Heart right ventricle (tissue), 16 donors: ENCODE measurements around the gene AGPAT4. TPM values are rescaled to one million over a fixed set of nuclear protein-coding genes. Genes with fewer than 3 reads are reported as not detected.

Source experiments
- ATAC-seq, 8 donors: fragments of 200-7000 bp; cut with Tn5 transposase; one replicate each; pipeline ENCODE4 v1.9.1; 2020; ENCODE audit warnings: mild to moderate bottlenecking in 8 of 8, moderate library complexity in 8 of 8, moderate number of reproducible peaks in 1 of 8
- DNase-seq, 2 donors: peaks; one replicate each; pipeline ENCODE4 v3.0.0-alpha.2; 2020
- H3K27ac ChIP-seq, 10 donors: fragments of 200-600 bp; sonication (generic) in 2 of 10; one replicate each; pipeline versions ENCODE4 v1.5.0 to v1.8.0; 2020 to 2022; ENCODE audit warnings: mild to moderate bottlenecking in 3 of 10
- H3K27me3 ChIP-seq, 7 donors: fragments of 200-600 bp; one replicate each; pipeline ENCODE4 v1.8.0; 2021 to 2022; ENCODE audit warnings: mild to moderate bottlenecking in 2 of 7
- H3K36me3 ChIP-seq, 9 donors: fragments of 200-600 bp; sonication (generic) in 1 of 9; one replicate each; pipeline versions ENCODE4 v1.5.0 to v1.8.0; 2020 to 2022; ENCODE audit warnings: mild to moderate bottlenecking in 2 of 9
- H3K4me1 ChIP-seq, 9 donors: fragments of 200-600 bp; sonication (generic) in 1 of 9; one replicate each; pipeline versions ENCODE4 v1.5.0 to v1.8.0; 2020 to 2022; ENCODE audit warnings: mild to moderate bottlenecking in 4 of 9
- H3K4me3 ChIP-seq, 10 donors: fragments of 200-600 bp; sonication (generic) in 2 of 10; one replicate each; pipeline versions ENCODE4 v1.5.0 to v1.8.0; 2020 to 2022; ENCODE audit warnings: mild to moderate bottlenecking in 7 of 10, moderate library complexity in 2 of 10
- H3K9me3 ChIP-seq, 11 donors: fragments of 200-600 bp in 10 of 11; sonication (generic) in 2 of 11; one replicate each; pipeline versions ENCODE4 v1.5.0 to v1.8.0; 2013 to 2022; ENCODE audit warnings: mild to moderate bottlenecking in 2 of 11, control low read depth in 1 of 11, moderate library complexity in 1 of 11
- CTCF ChIP-seq, 9 donors: fragments of 200-600 bp; sonication (generic) in 2 of 9; IDR thresholded peaks; one replicate each; pipeline versions ENCODE4 v1.5.0 to v1.8.0; 2021 to 2022; ENCODE audit warnings: antibody characterized with exemption in 9 of 9, mild to moderate bottlenecking in 5 of 9, moderate library complexity in 1 of 9
- WGBS, 2 donors: extraction: QIAGEN DNeasy Blood & Tissue Kit; methylation state at CpG; one replicate each; pipeline ENCODE4 v1.1.7; 2013; ENCODE audit warnings: inconsistent platforms in 1 of 2; 5-methylcytosine and 5-hydroxymethylcytosine counted together
- intact Hi-C, 10 donors: fragments of 100-400 bp; cut with DNase I; formaldehyde crosslinking; loops; one replicate each; pipeline versions ENCODE4 v1.11.1 to v1.14.2; 2022
- polyA plus RNA-seq, 2 donors: library from polyadenylated mRNA; stranded (reverse); fragments of 200-250 nt; gene quantifications; one replicate each; pipeline ENCODE4 v1.2.3, GENCODE V29; 2013
- total RNA-seq, 10 donors: library from RNA; stranded (reverse); fragmentation: NEBNext Ultra II Directional in 3 of 10; extraction: Animal tissue kit (Norgen Biotek cat#: 25700) in 3 of 10; gene quantifications; one replicate each; pipeline versions ENCODE4 v1.2.1 to v1.2.4, GENCODE V29; 2021 to 2023
- donor health status: Arrhythmogenic right ventricular cardiomyopathy.
- donor health status: ischemic (EF 13 %, LVEDD 7.1; RV severe dilation, severe dysfunction).
- donor health status: healthy with polysubstance abuse.
- donor health status: DM: no; HTN: yes; CAD: no.
- donor health status: DM: no; HTN: no; CAD: no.
- donor health status: ischemic (EF 25% LVEDD 6.9; RV normal size, moderate dysfunction).
- donor health status: ischemic (EF 25% LVEDD 5.7; RV mildly dilated, moderate dysfunction).
- donor health status: healthy.
- donor health status: DM: yes; HTN: yes; CAD: no.
- donor health status: Ischemic cardiomyopathy.
- donor health status: ischemic (EF 35%, LVEDD 5.7; RV mildly dilated, moderate dysfunction).
- donor health status: nonischemic (EF 11% LVEDD 7.7; RV severe dilation, severe dysfunction).
- donor health status: DM: yes; HTN: yes; CAD: no.
- donor health status: PGD.
- donor health status: ischemic (EF 29% LVEDD 5.4; RV normal size, mild dysfunction).
- donor health status: nonischemic (EF 23%, LVEDD 6.1; RV moderate dilation, normal function).

The AGPAT4 gene
- total and polyA plus RNA-seq, 12 donors: 1.2 to 3.8 (median 1.6) TPM

- Histone ChIP-seq H3K36me3 (no peaks in the 10 kb centered on the region), H3K27me3 (no peaks in the 10 kb centered on the region), H3K27ac (no peak overlapping the region), H3K4me3 (no peak overlapping the region), H3K9me3 (no peaks in the 10 kb centered on the region), H3K4me1 (peaks cover 0 to 8% (median 0%) of the 10 kb centered on the region in 9 donors)
- 94% methylated on average over 16 of the region's 16 CpGs for WGBS, 2 donors
- DNase-seq (no peak), ATAC-seq (no peak)
- intact Hi-C loops: no loop called here
- no peak for TF ChIP-seq CTCF (IDR thresholded peaks at IDR 0.05)
These were observed 29.9 kb upstream of the AGPAT4 start for GRCh38 chr6:161303628-161304340.

GRCh38 chr6:161302949-161303348 is 29.1 kb upstream of the AGPAT4 start:
- Histone ChIP-seq H3K4me1 (peaks cover 0 to 8% (median 0%) of the 10 kb centered on the region in 9 donors), H3K4me3 (no peak overlapping the region), H3K36me3 (no peaks in the 10 kb centered on the region), H3K27ac (no peak overlapping the region), H3K27me3 (no peaks in the 10 kb centered on the region), H3K9me3 (no peaks in the 10 kb centered on the region)
- no peak for DNase-seq
- no peak for TF ChIP-seq CTCF (IDR thresholded peaks at IDR 0.05)
- no peak for ATAC-seq
- intact Hi-C loops: no loop called here
- WGBS, 2 donors: 90 to 94% methylated on average over 6 of the region's 6 CpGs

- Histone ChIP-seq H3K27me3 (no peaks in the 10 kb centered on the region), H3K4me1 (peaks cover 0 to 8% (median 0%) of the 10 kb centered on the region in 9 donors), H3K36me3 (no peaks in the 10 kb centered on the region), H3K9me3 (no peaks in the 10 kb centered on the region), H3K27ac (no peak overlapping the region), H3K4me3 (no peak overlapping the region)
- 25 to 29% methylated on average over 2 of the region's 2 CpGs for WGBS, 2 donors
- no peak for TF ChIP-seq CTCF (IDR thresholded peaks at IDR 0.05)
- DNase-seq (no peak), ATAC-seq (peak in 6 of 8 donors; percentile 38 to 89 (median 60))
- intact Hi-C loops: no loop called here
These were observed 27.5 kb upstream of the AGPAT4 start for GRCh38 chr6:161301338-161301737.

GRCh38 chr6:161300823-161301222 is 27.0 kb upstream of the AGPAT4 start:
- no peaks in the 10 kb centered on the region for H3K9me3 ChIP-seq
- peaks cover 0 to 8% (median 0%) of the 10 kb centered on the region in 9 donors for H3K4me1 ChIP-seq
- H3K36me3 ChIP-seq: no peaks in the 10 kb centered on the region
- ATAC-seq (no peak), DNase-seq (no peak)
- no peaks in the 10 kb centered on the region for H3K27me3 ChIP-seq
- TF ChIP-seq CTCF (IDR thresholded peaks at IDR 0.05): no peak
- intact Hi-C loops: no loop called here
- no peak overlapping the region for H3K4me3 ChIP-seq
- no peak overlapping the region for H3K27ac ChIP-seq
